Mesendoderm (in vitro differentiated cells): ENCODE measurements around the gene PARK7. TPM values are rescaled to one million over a fixed set of nuclear protein-coding genes. Genes with fewer than 3 reads are reported as not detected.

Source experiments
- small RNA-seq: library from polyadenylated mRNA; stranded (forward); fragments of <200 nt; extraction: miRNeasy Mini kit (QIAGEN cat#:217004); gene quantifications from one replicate; pipeline ENCODE3, GENCODE V24; 2013; ENCODE audit not compliant: insufficient read depth

PARK7 gene

Small RNAs within 50 kb of the gene (small RNA-seq; reads per million reads assigned to genes)
- gene RF00019, result not detected
